K562 (cell line): Measurements from ENCODE around the gene TMCC2. TPM values are rescaled to one million over a fixed set of nuclear protein-coding genes. Genes with fewer than 3 reads are reported as not detected.

ENCODE experiments used
- CAMTA2 ChIP-seq: fragments of 250-450 bp; sonication (Bioruptor Pico); conservative IDR thresholded peaks from 2 replicates; pipeline ENCODE4 v1.5.1; 2022
- CEBPB ChIP-seq: fragments of 450-650 bp; IDR thresholded peaks from 2 replicates; pipeline ENCODE4 v1.6.1; 2016; ENCODE audit warnings: missing genetic modification characterization, missing compliant biosample characterization
- EWSR1 ChIP-seq: fragments of 450-650 bp; IDR thresholded peaks from 2 replicates; pipeline ENCODE4 v1.6.1; 2018; ENCODE audit warnings: borderline replicate concordance, mild to moderate bottlenecking, low read depth, moderate library complexity; ENCODE audit not compliant: partially characterized antibody
- FOXJ2 ChIP-seq: fragments of 200-800 bp; sonication (Bioruptor generic); IDR thresholded peaks from 2 replicates; pipeline ENCODE4 v1.6.1; 2016; ENCODE audit warnings: missing genetic modification characterization, missing compliant biosample characterization
- HDAC8 ChIP-seq: fragments of 450-650 bp; IDR thresholded peaks from 2 replicates; pipeline ENCODE4 v1.6.1; 2016; ENCODE audit warnings: mild to moderate bottlenecking, missing genetic modification characterization, moderate library complexity, missing compliant biosample characterization
- MAFG ChIP-seq: fragments of 450-650 bp; conservative IDR thresholded peaks from 2 replicates; pipeline ENCODE4 v1.6.1; 2016; ENCODE audit warnings: missing genetic modification characterization, missing compliant biosample characterization
- MYBL2 ChIP-seq, 2 experiments: fragments of 450-650 bp in 1 of 2; sonication (generic) in 1 of 2; formaldehyde crosslinking in 1 of 2; IDR thresholded peaks; 2 replicates each; pipeline versions ENCODE4 v1.6.1 to v1.8.1; 2017 to 2022; ENCODE audit warnings: borderline replicate concordance in 1 of 2, inconsistent platforms in 1 of 2, low read depth in 1 of 2, mild to moderate bottlenecking in 1 of 2, missing genetic modification reagents in 1 of 2, moderate library complexity in 1 of 2
- RBM22 ChIP-seq: fragments of 200-400 bp; formaldehyde crosslinking; IDR thresholded peaks from 2 replicates; pipeline ENCODE4 v1.6.1; 2018; ENCODE audit warnings: low read length, low read depth; ENCODE audit not compliant: poor library complexity, severe bottlenecking
- SAFB ChIP-seq: fragments of 200-400 bp; formaldehyde crosslinking; IDR thresholded peaks from 2 replicates; pipeline ENCODE4 v1.6.1; 2017; ENCODE audit warnings: low read depth, low read length, borderline replicate concordance
- SMARCE1 ChIP-seq: fragments of 450-650 bp; IDR thresholded peaks from 2 replicates; pipeline ENCODE4 v1.7.1; 2016; ENCODE audit warnings: mild to moderate bottlenecking
- TBL1XR1 ChIP-seq, 2 experiments: IDR thresholded peaks; 2 replicates each; pipeline ENCODE4 v1.6.1; 2012; ENCODE audit warnings: improper control_type of control experiment in 2 of 2, low read length in 2 of 2, mild to moderate bottlenecking in 1 of 2
- TRIM24 ChIP-seq, 2 experiments: fragments of 450-650 bp; IDR thresholded peaks; 2 replicates each; pipeline ENCODE4 v1.6.1; 2016
- ZNF197 ChIP-seq: fragments of 200-800 bp; sonication (Bioruptor generic); IDR thresholded peaks from 2 replicates; pipeline ENCODE4 v1.6.1; 2016; ENCODE audit warnings: low read depth, missing genetic modification characterization, missing compliant biosample characterization
- polyA plus RNA-seq, 8 experiments: library from polyadenylated mRNA; depleted of rRNA in 4 of 8; stranded (reverse) in 5 of 8; unstranded in 3 of 8; fragments of >200 nt; fragmentation: Nextera tagmentation in 2 of 8; fragmentation: Illumina TruSeq in 1 of 8; extraction: Ambion mirVana in 2 of 8; extraction: Trizol in 1 of 8; gene quantifications; 2 replicates each; pipeline versions ENCODE4 v1.2.1 to v1.2.3, GENCODE V29; 2011 to 2014; ENCODE audit warnings: inconsistent platforms in 1 of 8, missing spikeins in 1 of 8
- total RNA-seq, 7 experiments: library from RNA; depleted of rRNA in 6 of 7; stranded (reverse); fragments of >200 nt in 6 of 7; fragmentation: Illumina TruSeq in 2 of 7; extraction: Trizol in 2 of 7; gene quantifications; 2 replicates each; pipeline versions ENCODE4 v1.2.1 to v1.2.3, GENCODE V29; 2011 to 2021; ENCODE audit warnings: low replicate concordance in 1 of 7
- TF ChIP-seq, protein P1 (sequence below): fragments of 250-450 bp; sonication (Bioruptor Pico); IDR thresholded peaks from 2 replicates; pipeline ENCODE4 v1.5.0; 2021; ENCODE audit warnings: mild to moderate bottlenecking, borderline replicate concordance
- TF ChIP-seq, protein P2 (sequence below): sonication (generic); formaldehyde crosslinking; IDR thresholded peaks from 2 replicates; pipeline ENCODE4 v1.8.1; 2023; ENCODE audit warnings: mild to moderate bottlenecking, missing genetic modification reagents
- TF ChIP-seq, protein P3 (sequence below): sonication (generic); formaldehyde crosslinking; IDR thresholded peaks from 2 replicates; pipeline ENCODE4 v1.8.0; 2022; ENCODE audit warnings: missing genetic modification reagents, mild to moderate bottlenecking, moderate library complexity, borderline replicate concordance
- TF ChIP-seq, protein P4 (sequence below): fragments of 250-450 bp; sonication (Bioruptor Pico); IDR thresholded peaks from 2 replicates; pipeline ENCODE4 v1.5.0; 2022; ENCODE audit warnings: mild to moderate bottlenecking

The TMCC2 gene
- total and polyA plus RNA-seq, 9 of the 15 experiments (the other 6 are each of a cell fraction or from before 2014, with no cell fraction given) = 0.06 to 1.8 (median 0.98) TPM

DNA sequence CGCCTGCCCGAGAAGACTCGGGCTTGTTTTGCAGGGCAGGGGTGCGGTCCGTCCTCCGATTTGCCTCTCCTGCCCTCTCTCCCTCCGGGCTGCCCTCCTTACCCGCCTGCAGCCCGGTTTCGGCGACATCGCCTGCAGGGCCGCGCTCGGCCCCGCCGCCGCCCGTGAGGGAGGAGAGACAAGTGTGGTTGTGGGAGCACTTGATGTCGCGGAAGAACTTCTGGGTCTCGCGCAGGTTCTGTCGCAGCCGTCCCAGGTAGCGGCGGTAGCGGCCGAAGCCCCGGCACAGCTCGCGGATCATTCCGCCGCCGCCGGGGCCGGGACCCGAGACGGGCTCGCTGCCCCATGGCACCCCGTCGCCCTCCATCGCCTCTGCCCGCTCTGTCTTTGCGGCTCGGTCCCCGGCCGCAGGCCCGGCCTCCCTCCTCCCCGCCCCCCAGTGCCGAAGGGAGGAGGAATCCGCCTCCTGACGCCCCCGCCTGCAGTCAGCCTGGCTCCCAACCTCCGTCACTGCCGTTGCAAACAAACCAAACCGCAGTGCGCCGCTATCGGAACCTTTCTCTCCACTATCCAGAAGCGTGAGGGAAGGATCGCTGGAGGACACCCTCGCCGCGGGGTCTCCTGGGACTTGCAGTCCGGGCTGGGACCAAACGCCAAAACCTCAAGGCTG, 16.4 kb upstream of the TMCC2 start, which contains the start of gene DSTYK (continued):
- TF ChIP-seq, protein P1, sequence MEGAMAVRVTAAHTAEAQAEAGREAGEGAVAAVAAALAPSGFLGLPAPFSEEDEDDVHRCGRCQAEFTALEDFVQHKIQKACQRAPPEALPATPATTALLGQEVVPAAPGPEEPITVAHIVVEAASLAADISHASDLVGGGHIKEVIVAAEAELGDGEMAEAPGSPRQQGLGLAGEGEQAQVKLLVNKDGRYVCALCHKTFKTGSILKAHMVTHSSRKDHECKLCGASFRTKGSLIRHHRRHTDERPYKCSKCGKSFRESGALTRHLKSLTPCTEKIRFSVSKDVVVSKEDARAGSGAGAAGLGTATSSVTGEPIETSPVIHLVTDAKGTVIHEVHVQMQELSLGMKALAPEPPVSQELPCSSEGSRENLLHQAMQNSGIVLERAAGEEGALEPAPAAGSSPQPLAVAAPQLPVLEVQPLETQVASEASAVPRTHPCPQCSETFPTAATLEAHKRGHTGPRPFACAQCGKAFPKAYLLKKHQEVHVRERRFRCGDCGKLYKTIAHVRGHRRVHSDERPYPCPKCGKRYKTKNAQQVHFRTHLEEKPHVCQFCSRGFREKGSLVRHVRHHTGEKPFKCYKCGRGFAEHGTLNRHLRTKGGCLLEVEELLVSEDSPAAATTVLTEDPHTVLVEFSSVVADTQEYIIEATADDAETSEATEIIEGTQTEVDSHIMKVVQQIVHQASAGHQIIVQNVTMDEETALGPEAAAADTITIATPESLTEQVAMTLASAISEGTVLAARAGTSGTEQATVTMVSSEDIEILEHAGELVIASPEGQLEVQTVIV (CRISPR knock-in tag) = no peak; the same call in 1 of the 2 replicates
- TF ChIP-seq EWSR1 (no peak), RBM22 (peak; percentile 64), FOXJ2 (tag) (peak; percentile 94), SMARCE1 (no peak), MAFG (tag) (no peak), SAFB (no peak), TRIM24 (IDR thresholded peaks at IDR 0.05) (peak; percentile 57 to 100; a peak in 3 of 4 replicates), CEBPB (peak; percentile 35; the same call in 1 of the 2 replicates), MYBL2 (IDR thresholded peaks at IDR 0.05; ENCODE audit: low read depth) (no peak; the same call in 1 of the 2 replicates), MYBL2 (CRISPR knock-in tag; IDR thresholded peaks at IDR 0.05; ENCODE audit: borderline replicate concordance) (no peak), ZNF197 (CRISPR knock-in tag) (peak; percentile 93; the same call in 1 of the 2 replicates), HDAC8 (tag) (no peak), TBL1XR1 (IDR thresholded peaks at IDR 0.05; ENCODE audit: low read length in 2 of 2) (peak; percentile 85 to 95), CAMTA2 (CRISPR knock-in tag) (no peak)
- TF ChIP-seq, protein P2, sequence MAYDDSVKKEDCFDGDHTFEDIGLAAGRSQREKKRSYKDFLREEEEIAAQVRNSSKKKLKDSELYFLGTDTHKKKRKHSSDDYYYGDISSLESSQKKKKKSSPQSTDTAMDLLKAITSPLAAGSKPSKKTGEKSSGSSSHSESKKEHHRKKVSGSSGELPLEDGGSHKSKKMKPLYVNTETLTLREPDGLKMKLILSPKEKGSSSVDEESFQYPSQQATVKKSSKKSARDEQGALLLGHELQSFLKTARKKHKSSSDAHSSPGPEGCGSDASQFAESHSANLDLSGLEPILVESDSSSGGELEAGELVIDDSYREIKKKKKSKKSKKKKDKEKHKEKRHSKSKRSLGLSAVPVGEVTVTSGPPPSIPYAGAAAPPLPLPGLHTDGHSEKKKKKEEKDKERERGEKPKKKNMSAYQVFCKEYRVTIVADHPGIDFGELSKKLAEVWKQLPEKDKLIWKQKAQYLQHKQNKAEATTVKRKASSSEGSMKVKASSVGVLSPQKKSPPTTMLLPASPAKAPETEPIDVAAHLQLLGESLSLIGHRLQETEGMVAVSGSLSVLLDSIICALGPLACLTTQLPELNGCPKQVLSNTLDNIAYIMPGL = peak; percentile 75; the same call in 1 of the 2 replicates
- TF ChIP-seq, protein P3, sequence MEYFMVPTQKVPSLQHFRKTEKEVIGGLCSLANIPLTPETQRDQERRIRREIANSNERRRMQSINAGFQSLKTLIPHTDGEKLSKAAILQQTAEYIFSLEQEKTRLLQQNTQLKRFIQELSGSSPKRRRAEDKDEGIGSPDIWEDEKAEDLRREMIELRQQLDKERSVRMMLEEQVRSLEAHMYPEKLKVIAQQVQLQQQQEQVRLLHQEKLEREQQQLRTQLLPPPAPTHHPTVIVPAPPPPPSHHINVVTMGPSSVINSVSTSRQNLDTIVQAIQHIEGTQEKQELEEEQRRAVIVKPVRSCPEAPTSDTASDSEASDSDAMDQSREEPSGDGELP (CRISPR knock-in tag) = peak; percentile 92
- TF ChIP-seq, protein P4, sequence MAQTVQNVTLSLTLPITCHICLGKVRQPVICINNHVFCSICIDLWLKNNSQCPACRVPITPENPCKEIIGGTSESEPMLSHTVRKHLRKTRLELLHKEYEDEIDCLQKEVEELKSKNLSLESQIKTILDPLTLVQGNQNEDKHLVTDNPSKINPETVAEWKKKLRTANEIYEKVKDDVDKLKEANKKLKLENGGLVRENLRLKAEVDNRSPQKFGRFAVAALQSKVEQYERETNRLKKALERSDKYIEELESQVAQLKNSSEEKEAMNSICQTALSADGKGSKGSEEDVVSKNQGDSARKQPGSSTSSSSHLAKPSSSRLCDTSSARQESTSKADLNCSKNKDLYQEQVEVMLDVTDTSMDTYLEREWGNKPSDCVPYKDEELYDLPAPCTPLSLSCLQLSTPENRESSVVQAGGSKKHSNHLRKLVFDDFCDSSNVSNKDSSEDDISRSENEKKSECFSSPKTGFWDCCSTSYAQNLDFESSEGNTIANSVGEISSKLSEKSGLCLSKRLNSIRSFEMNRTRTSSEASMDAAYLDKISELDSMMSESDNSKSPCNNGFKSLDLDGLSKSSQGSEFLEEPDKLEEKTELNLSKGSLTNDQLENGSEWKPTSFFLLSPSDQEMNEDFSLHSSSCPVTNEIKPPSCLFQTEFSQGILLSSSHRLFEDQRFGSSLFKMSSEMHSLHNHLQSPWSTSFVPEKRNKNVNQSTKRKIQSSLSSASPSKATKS (CRISPR knock-in tag) = no peak
